Measurements from ENCODE around the gene PDIK1L. TPM values are rescaled to one million over a fixed set of nuclear protein-coding genes. Genes with fewer than 3 reads are reported as not detected.

Gene PDIK1L
- total RNA-seq, 3 donors from 2014 or later (not counting 1 experiment from before 2014, with no cell fraction given) = 3.1 to 8.2 (median 8.1) TPM

DNA sequence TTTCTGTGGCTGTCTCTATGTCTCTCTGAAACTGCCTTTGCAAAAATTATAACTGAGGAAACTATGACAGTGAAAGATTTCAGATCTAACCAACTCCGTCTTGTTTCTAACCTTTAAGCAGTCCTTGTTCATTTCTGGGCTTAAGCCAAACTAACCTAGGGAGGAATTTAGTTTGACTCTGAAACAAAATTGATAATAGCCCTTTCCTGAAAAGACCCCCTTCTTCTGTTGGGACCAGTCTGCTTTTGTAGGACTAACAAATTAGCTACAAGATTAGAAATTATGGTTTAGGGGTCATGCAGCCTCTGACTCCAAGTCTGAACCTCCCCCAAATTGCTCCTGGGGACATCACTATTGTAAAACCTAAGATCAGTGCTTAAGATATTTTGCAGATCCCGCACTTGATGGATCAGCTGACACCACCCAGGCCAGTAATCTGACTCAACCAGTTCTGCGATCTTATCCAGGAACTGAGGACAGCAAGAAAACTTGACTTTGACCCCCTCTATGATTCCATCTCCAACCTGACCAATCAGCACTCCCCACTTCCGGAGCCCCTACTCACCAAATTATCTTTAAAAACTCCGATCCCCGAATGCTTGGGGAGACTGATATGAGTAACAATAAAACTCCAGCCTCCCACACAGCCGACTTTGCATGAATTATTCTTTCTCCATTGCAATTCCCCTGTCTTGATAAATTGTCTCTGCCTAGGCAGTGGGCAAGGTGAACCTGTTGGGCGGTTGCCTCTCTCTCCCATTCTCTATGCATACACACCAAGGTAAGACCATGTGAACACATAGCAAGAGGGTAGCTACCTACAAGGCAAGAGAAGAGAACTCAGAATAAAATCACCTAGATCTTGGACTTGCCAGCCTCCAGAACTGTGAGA is 33.1 kb upstream of the PDIK1L start:
- Histone ChIP-seq H3K4me1 (ENCODE audit: control insufficient read depth, insufficient read depth, low read length) (no peaks in the 10 kb centered on the region), H3K36me3 (ENCODE audit: control insufficient read depth, insufficient read depth, low read length) (no peaks in the 10 kb centered on the region), H3K4me3 (ENCODE audit: low read length) (no peak overlapping the region), H3K9me3 (ENCODE audit: control insufficient read depth, insufficient read depth, low read length) (no peaks in the 10 kb centered on the region), H3K27ac (ENCODE audit: low read length) (no peak overlapping the region), H3K27me3 (ENCODE audit: control insufficient read depth, insufficient read depth, low read length) (no peaks in the 10 kb centered on the region)
- no peaks in the 10 kb centered on the region for H3K36me3 Mint-ChIP-seq
- H3K4me3 Mint-ChIP-seq = no peak overlapping the region
- TF ChIP-seq, protein P1, sequence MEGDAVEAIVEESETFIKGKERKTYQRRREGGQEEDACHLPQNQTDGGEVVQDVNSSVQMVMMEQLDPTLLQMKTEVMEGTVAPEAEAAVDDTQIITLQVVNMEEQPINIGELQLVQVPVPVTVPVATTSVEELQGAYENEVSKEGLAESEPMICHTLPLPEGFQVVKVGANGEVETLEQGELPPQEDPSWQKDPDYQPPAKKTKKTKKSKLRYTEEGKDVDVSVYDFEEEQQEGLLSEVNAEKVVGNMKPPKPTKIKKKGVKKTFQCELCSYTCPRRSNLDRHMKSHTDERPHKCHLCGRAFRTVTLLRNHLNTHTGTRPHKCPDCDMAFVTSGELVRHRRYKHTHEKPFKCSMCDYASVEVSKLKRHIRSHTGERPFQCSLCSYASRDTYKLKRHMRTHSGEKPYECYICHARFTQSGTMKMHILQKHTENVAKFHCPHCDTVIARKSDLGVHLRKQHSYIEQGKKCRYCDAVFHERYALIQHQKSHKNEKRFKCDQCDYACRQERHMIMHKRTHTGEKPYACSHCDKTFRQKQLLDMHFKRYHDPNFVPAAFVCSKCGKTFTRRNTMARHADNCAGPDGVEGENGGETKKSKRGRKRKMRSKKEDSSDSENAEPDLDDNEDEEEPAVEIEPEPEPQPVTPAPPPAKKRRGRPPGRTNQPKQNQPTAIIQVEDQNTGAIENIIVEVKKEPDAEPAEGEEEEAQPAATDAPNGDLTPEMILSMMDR (IDR thresholded peaks at IDR 0.05) = no peak
- ATAC-seq (no peak), DNase-seq (no peak)
- WGBS (ENCODE audit: insufficient coverage) = 91% methylated on average over 8 of the region's 8 CpGs
- intact Hi-C loops (cut with micrococcal nuclease) = no loop called here
- no peaks in the 10 kb centered on the region for H3K4me1 Mint-ChIP-seq
- H3K9me3 Mint-ChIP-seq = no peaks in the 10 kb centered on the region
- no peak overlapping the region for H3K27ac Mint-ChIP-seq
- H3K27me3 Mint-ChIP-seq (ENCODE audit: low read depth in 2 of 2) = peaks cover 10 to 23% of the 10 kb centered on the region in 2 donors

- H3K4me3 Mint-ChIP-seq = no peak overlapping the region
- intact Hi-C loops (cut with micrococcal nuclease) = no loop called here
- Histone ChIP-seq H3K4me1 (ENCODE audit: control insufficient read depth, insufficient read depth, low read length) (no peaks in the 10 kb centered on the region), H3K9me3 (ENCODE audit: control insufficient read depth, insufficient read depth, low read length) (no peaks in the 10 kb centered on the region), H3K4me3 (ENCODE audit: low read length) (no peak overlapping the region), H3K27me3 (ENCODE audit: control insufficient read depth, insufficient read depth, low read length) (no peaks in the 10 kb centered on the region), H3K36me3 (ENCODE audit: control insufficient read depth, insufficient read depth, low read length) (no peaks in the 10 kb centered on the region), H3K27ac (ENCODE audit: low read length) (no peak overlapping the region)
- 83% methylated on average over 7 of the region's 7 CpGs for WGBS (ENCODE audit: insufficient coverage)
- H3K27ac Mint-ChIP-seq = no peak overlapping the region
- ATAC-seq (no peak), DNase-seq (no peak)
- no peaks in the 10 kb centered on the region for H3K4me1 Mint-ChIP-seq
- no peaks in the 10 kb centered on the region for H3K36me3 Mint-ChIP-seq
- no peaks in the 10 kb centered on the region for H3K9me3 Mint-ChIP-seq
- TF ChIP-seq, protein P1 (IDR thresholded peaks at IDR 0.05) = no peak
- peaks cover 12 to 23% of the 10 kb centered on the region in 2 donors for H3K27me3 Mint-ChIP-seq (ENCODE audit: low read depth in 2 of 2)
These were observed 32.5 kb upstream of the PDIK1L start for GRCh38 chr1:26079178-26079563.

DNA sequence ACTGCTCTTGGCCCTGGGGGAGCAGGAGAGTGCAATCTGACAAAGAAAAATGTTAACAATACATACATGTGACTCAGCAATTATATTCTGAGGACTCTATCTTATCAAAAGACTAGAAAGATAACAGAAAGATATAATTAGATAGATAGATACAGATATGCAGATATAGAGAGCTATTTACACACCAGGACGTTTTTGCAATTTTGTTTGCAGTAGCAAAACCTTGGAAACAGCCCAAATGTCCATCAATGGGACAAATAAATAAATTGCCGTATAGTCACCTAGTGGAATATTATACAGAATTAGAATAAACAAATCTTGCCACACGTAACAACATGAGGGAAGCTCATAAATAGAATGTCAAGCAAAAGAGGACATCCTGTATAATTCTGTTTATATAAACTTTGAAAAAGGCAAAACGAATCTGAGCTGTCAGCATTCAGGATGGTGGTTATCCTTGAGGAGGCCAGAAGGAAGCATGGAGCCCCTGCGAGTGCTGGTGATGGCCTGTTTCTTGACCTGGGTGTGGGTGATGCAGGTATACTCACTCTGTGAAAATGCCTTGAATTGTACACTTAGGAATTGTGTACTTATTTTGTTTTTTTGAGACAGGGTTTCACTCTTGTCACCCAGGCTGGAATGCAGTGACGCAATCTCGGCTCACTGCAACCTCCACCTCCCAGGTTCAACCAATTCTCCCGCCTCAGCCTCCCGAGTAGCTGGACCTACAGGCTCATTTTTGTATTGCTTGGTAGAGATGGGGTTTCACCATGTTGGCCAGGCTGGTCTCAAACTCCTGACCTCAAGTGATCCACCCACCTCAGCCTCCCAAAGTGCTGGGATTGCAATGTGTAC is 31.4 kb upstream of the PDIK1L start:
- no peaks in the 10 kb centered on the region for H3K4me1 Mint-ChIP-seq
- DNase-seq (no peak), ATAC-seq (no peak)
- Histone ChIP-seq H3K36me3 (ENCODE audit: control insufficient read depth, insufficient read depth, low read length) (no peaks in the 10 kb centered on the region), H3K27ac (ENCODE audit: low read length) (no peak overlapping the region), H3K4me1 (ENCODE audit: control insufficient read depth, insufficient read depth, low read length) (no peaks in the 10 kb centered on the region), H3K4me3 (ENCODE audit: low read length) (no peak overlapping the region), H3K9me3 (ENCODE audit: control insufficient read depth, insufficient read depth, low read length) (no peaks in the 10 kb centered on the region), H3K27me3 (ENCODE audit: control insufficient read depth, insufficient read depth, low read length) (no peaks in the 10 kb centered on the region)
- WGBS (ENCODE audit: insufficient coverage) = 75% methylated on average over 5 of the region's 9 CpGs
- peaks cover 14 to 26% of the 10 kb centered on the region in 2 donors for H3K27me3 Mint-ChIP-seq (ENCODE audit: low read depth in 2 of 2)
- TF ChIP-seq, protein P1 (IDR thresholded peaks at IDR 0.05) = no peak
- no peak overlapping the region for H3K27ac Mint-ChIP-seq
- no peaks in the 10 kb centered on the region for H3K9me3 Mint-ChIP-seq
- H3K4me3 Mint-ChIP-seq = no peak overlapping the region
- no peaks in the 10 kb centered on the region for H3K36me3 Mint-ChIP-seq
- intact Hi-C loops (cut with micrococcal nuclease) = no loop called here
